IMR-90 (cell line): ENCODE results near the gene GRIK1. TPM values are rescaled to one million over a fixed set of nuclear protein-coding genes. Genes with fewer than 3 reads are reported as not detected.
A peak's percentile ranks its signal among the peaks of the same experiment; 100 is the strongest.

Experiments used
- ATAC-seq: fragments of 200-7000 bp; cut with Tn5 transposase; 2 replicates; pipeline ENCODE4 v1.9.1; 2020; ENCODE audit warnings: low read depth, mild to moderate bottlenecking, moderate library complexity
- BruUV-seq: library from RNA; stranded (reverse); fragments of 400-500 nt; replicated peaks from 2 replicates; lab custom pipeline; 2021; lab: Mats Ljungman, UMichigan
- CTCF ChIA-PET: fragments of 300-600 bp; formaldehyde crosslinking; extraction: SDS; loops from one replicate; lab custom pipeline; 2021; ENCODE audit warnings: antibody characterized with exemption; lab: Yijun Ruan, JAX
- POLR2A ChIA-PET: fragments of 300-600 bp; sonication (Branson Sonifier 250); formaldehyde crosslinking; loops from one replicate; lab custom pipeline; 2022; ENCODE audit warnings: antibody characterized with exemption; ENCODE audit not compliant: unreplicated experiment; lab: Charles Lee
- DNase-seq: peaks from one replicate; pipeline ENCODE4 v3.0.0; 2013
- H2AFZ ChIP-seq: replicated peaks from 2 replicates; pipeline ENCODE3; 2013; ENCODE audit warnings: low read length, mild to moderate bottlenecking; ENCODE audit not compliant: poor library complexity
- H2AK5ac ChIP-seq: 2 replicates; pipeline ENCODE4 v1.6.1; 2013; ENCODE audit warnings: low read depth, low read length, inconsistent platforms
- H2AK9ac ChIP-seq: replicated peaks from 2 replicates; pipeline ENCODE3; 2013; ENCODE audit warnings: mild to moderate bottlenecking, low read depth, low read length, moderate library complexity; ENCODE audit not compliant: poor library complexity
- H2BK120ac ChIP-seq: 2 replicates; pipeline ENCODE4 v1.6.1; 2013; ENCODE audit warnings: low read depth, low read length, inconsistent platforms
- H2BK15ac ChIP-seq: 3 replicates; pipeline ENCODE4 v1.6.1; 2013; ENCODE audit warnings: low read depth, low read length, inconsistent platforms
- H2BK20ac ChIP-seq: 2 replicates; pipeline ENCODE4 v1.6.1; 2013; ENCODE audit warnings: low read depth, mild to moderate bottlenecking, inconsistent platforms, low read length, moderate library complexity
- H2BK5ac ChIP-seq: 2 replicates; pipeline ENCODE4 v1.6.1; 2013; ENCODE audit warnings: mild to moderate bottlenecking, low read depth, low read length, inconsistent platforms; ENCODE audit not compliant: poor library complexity, severe bottlenecking
- H3K14ac ChIP-seq: replicated peaks from 2 replicates; pipeline ENCODE4 v1.6.1; 2013; ENCODE audit warnings: low read depth, low read length, inconsistent platforms
- H3K18ac ChIP-seq: 2 replicates; pipeline ENCODE4 v1.6.1; 2013; ENCODE audit warnings: low read depth, low read length, control low read depth
- H3K23ac ChIP-seq: 2 replicates; pipeline ENCODE4 v1.6.1; 2013; ENCODE audit warnings: low read depth, low read length, inconsistent platforms
- H3K27ac ChIP-seq: 2 replicates; pipeline ENCODE4 v1.5.1; 2013; ENCODE audit warnings: mild to moderate bottlenecking, control low read depth, low read length; ENCODE audit not compliant: insufficient read depth
- H3K27me3 ChIP-seq: 2 replicates; pipeline ENCODE4 v1.6.1; 2013; ENCODE audit warnings: low read length; ENCODE audit not compliant: control insufficient read depth, insufficient read depth
- H3K36me3 ChIP-seq: 2 replicates; pipeline ENCODE4 v1.6.1; 2013; ENCODE audit warnings: low read length, mixed read lengths; ENCODE audit not compliant: control insufficient read depth, insufficient read depth
- H3K4ac ChIP-seq: 2 replicates; pipeline ENCODE4 v1.6.1; 2013; ENCODE audit warnings: low read depth, low read length, inconsistent platforms
- H3K4me1 ChIP-seq: 2 replicates; pipeline ENCODE4 v1.6.1; 2013; ENCODE audit warnings: low read length, mixed read lengths; ENCODE audit not compliant: control insufficient read depth, insufficient read depth
- H3K4me2 ChIP-seq: 2 replicates; pipeline ENCODE4 v1.6.1; 2013; ENCODE audit warnings: low read depth, mild to moderate bottlenecking, control low read depth, low read length, moderate library complexity
- H3K4me3 ChIP-seq: 2 replicates; pipeline ENCODE4 v1.5.1; 2013; ENCODE audit warnings: low read depth, mild to moderate bottlenecking, control low read depth, low read length, moderate library complexity; ENCODE audit not compliant: insufficient read depth
- H3K56ac ChIP-seq: 2 replicates; pipeline ENCODE4 v1.6.1; 2013; ENCODE audit warnings: low read length, inconsistent platforms; ENCODE audit not compliant: insufficient read depth; ENCODE audit errors: extremely low read depth
- H3K79me1 ChIP-seq, 2 experiments: 2 replicates each; pipeline ENCODE4 v1.6.1; 2013; ENCODE audit warnings: low read length in 2 of 2, inconsistent platforms in 1 of 2, low read depth in 1 of 2
- H3K9ac ChIP-seq: 2 replicates; pipeline ENCODE4 v1.6.1; 2013; ENCODE audit warnings: low read depth, low read length, control low read depth
- H3K9me1 ChIP-seq: 2 replicates; pipeline ENCODE4 v1.6.1; 2013; ENCODE audit warnings: low read length, inconsistent platforms; ENCODE audit not compliant: insufficient read depth
- H3K9me3 ChIP-seq: 2 replicates; pipeline ENCODE4 v1.6.1; 2013; ENCODE audit warnings: low read length; ENCODE audit not compliant: control insufficient read depth, insufficient read depth
- H4K20me1 ChIP-seq: 2 replicates; pipeline ENCODE4 v1.6.1; 2013; ENCODE audit warnings: low read length, inconsistent platforms; ENCODE audit not compliant: insufficient read depth
- H4K5ac ChIP-seq: 2 replicates; pipeline ENCODE4 v1.6.1; 2013; ENCODE audit warnings: mild to moderate bottlenecking, low read depth, low read length, control low read depth
- H4K8ac ChIP-seq, 2 experiments: 2 replicates each; pipeline ENCODE4 v1.6.1; 2013; ENCODE audit warnings: low read depth in 2 of 2, low read length in 2 of 2, control low read depth in 1 of 2, inconsistent platforms in 1 of 2
- H4K91ac ChIP-seq: 2 replicates; pipeline ENCODE4 v1.6.1; 2013; ENCODE audit warnings: low read depth, low read length, inconsistent platforms; ENCODE audit not compliant: insufficient read depth
- CEBPB ChIP-seq: IDR thresholded peaks from 2 replicates; pipeline ENCODE4 v1.6.1; 2012; ENCODE audit warnings: low read depth, low read length, improper control_type of control experiment
- FOS ChIP-seq: fragments of 150-350 bp; IDR thresholded peaks from 2 replicates; pipeline ENCODE4 v1.6.1; 2016; ENCODE audit warnings: low read depth, low read length
- RFX5 ChIP-seq: IDR thresholded peaks from 2 replicates; pipeline ENCODE4 v1.8.0; 2012; ENCODE audit warnings: low read depth, mild to moderate bottlenecking, low read length, moderate library complexity
- WGBS, 2 experiments: methylation state at CpG; one replicate each; pipeline versions ENCODE4 v1.1.5 to v1.1.7; 2013; ENCODE audit warnings: missing lambda C conversion rate in 2 of 2; ENCODE audit not compliant: insufficient read length in 1 of 2; ENCODE audit errors: extremely low coverage in 2 of 2; 5-methylcytosine and 5-hydroxymethylcytosine counted together
- dilution Hi-C: fragments of 300-500 bp; cut with HindIII; formaldehyde crosslinking; loops from one replicate; pipeline ENCODE4 v1.14.3; 2018; ENCODE audit warnings: low sequenced_read_pairs; ENCODE audit not compliant: unreplicated experiment
- in situ Hi-C: fragments of 300-500 bp; cut with MboI; formaldehyde crosslinking; loops from 3 replicates; pipeline ENCODE4 v1.14.3; 2019; ENCODE audit warnings: low sequenced_read_pairs, inconsistent platforms, mixed read lengths
- intact Hi-C: fragments of 100-400 bp; cut with micrococcal nuclease; formaldehyde crosslinking; loops from 2 replicates; pipeline ENCODE4 v1.10.0; 2022
- polyA plus RNA-seq, 3 experiments: library from polyadenylated mRNA; depleted of rRNA; stranded (reverse); fragments of >200 nt; gene quantifications; 2 replicates each; pipeline ENCODE4 v1.2.3, GENCODE V29; 2012; ENCODE audit warnings: low replicate concordance in 1 of 3
- total RNA-seq: library from RNA; depleted of rRNA; stranded (reverse); fragments of >200 nt; gene quantifications from 2 replicates; pipeline ENCODE4 v1.2.3, GENCODE V29; 2012

The GRIK1 gene
- total and polyA plus RNA-seq, 2 of the 4 experiments (the other 2 are of a cell fraction) = not detected

- no peak overlapping the region for H2AK9ac ChIP-seq
- no peaks in the 10 kb centered on the region for H3K4me1 ChIP-seq
- ATAC-seq (no peak), DNase-seq (no peak)
- no TSS peak for BruUV-seq
- no peaks in the 10 kb centered on the region for H4K20me1 ChIP-seq
- no peaks in the 10 kb centered on the region for H3K27me3 ChIP-seq
- no peak overlapping the region for H2AK5ac ChIP-seq
- no peaks in the 10 kb centered on the region for H3K36me3 ChIP-seq
- no peak overlapping the region for H3K18ac ChIP-seq
- no peak overlapping the region for H4K8ac ChIP-seq
- H3K9ac ChIP-seq = no peak overlapping the region
- TF ChIP-seq CEBPB = 0 out of 2 replicates have a peak, but pooled peaks have one; percentile 7
- no peak for TF ChIP-seq FOS
- TF ChIP-seq RFX5 = no peak
- no peak overlapping the region for H2BK20ac ChIP-seq
- H3K56ac ChIP-seq = no peak overlapping the region
- no peak overlapping the region for H2BK15ac ChIP-seq
- H4K91ac ChIP-seq = no peak overlapping the region
- in situ Hi-C loops = no loop called here
- H2BK120ac ChIP-seq = no peak overlapping the region
- H3K4me2 ChIP-seq = no peak overlapping the region
- H3K14ac ChIP-seq = no peak overlapping the region
- no peaks in the 10 kb centered on the region for H3K9me1 ChIP-seq
- H3K4ac ChIP-seq = no peak overlapping the region
- no CpG with 5 or more reads among the region's 2 CpGs for WGBS, 2 experiments
- H4K5ac ChIP-seq = no peak overlapping the region
- H2BK5ac ChIP-seq = no peak overlapping the region
- no peaks in the 10 kb centered on the region for H3K79me1 ChIP-seq
- H3K4me3 ChIP-seq = no peak overlapping the region
- no peaks in the 10 kb centered on the region for H3K9me3 ChIP-seq
- no peak overlapping the region for H2AFZ ChIP-seq
- ChIA-PET POLR2A (no interaction called here), CTCF (no interaction called here)
- dilution Hi-C loops = no loop called here
- H3K27ac ChIP-seq = no peak overlapping the region
- intact Hi-C loops = no loop called here
- H3K23ac ChIP-seq = no peak overlapping the region
These were observed 301.0 kb downstream of the GRIK1 start for GRCh38 chr21:29638761-29639327.
